ENCODE results near the gene CREB5. TPM values are rescaled to one million over a fixed set of nuclear protein-coding genes. Genes with fewer than 3 reads are reported as not detected.

CREB5 gene
- polyA plus RNA-seq, 6 donors from 2014 or later: 0.40 to 0.66 TPM; not detected in 4

- no peaks in the 10 kb centered on the region for H3K36me3 Mint-ChIP-seq
- DNase-seq: no peak
- no peaks in the 10 kb centered on the region for H3K9me3 Mint-ChIP-seq
- H3K27ac Mint-ChIP-seq: no peak overlapping the region
- no peak for ATAC-seq (ENCODE audit: low read depth in 2 of 2)
- H3K27me3 Mint-ChIP-seq: peaks cover 11 to 17% (median 14%) of the 10 kb centered on the region in 3 donors
- peaks cover 4 to 12% (median 6%) of the 10 kb centered on the region in 3 donors for H3K4me1 Mint-ChIP-seq
- no peak overlapping the region for H3K4me3 Mint-ChIP-seq
Observed at GRCh38 chr7:28478656-28479055, 66.3 kb downstream of the CREB5 start.

GRCh38 chr7:28479507-28479947, 67.2 kb downstream of the CREB5 start:
- Mint-ChIP-seq H3K4me3 (no peak overlapping the region), H3K36me3 (no peaks in the 10 kb centered on the region), H3K4me1 (peaks cover 4 to 12% (median 6%) of the 10 kb centered on the region in 3 donors), H3K9me3 (no peaks in the 10 kb centered on the region), H3K27ac (no peak overlapping the region), H3K27me3 (peaks cover 2 to 12% (median 7%) of the 10 kb centered on the region in 3 donors)
- no peak for ATAC-seq (ENCODE audit: low read depth in 2 of 2)
- no peak for DNase-seq

- Mint-ChIP-seq H3K4me3 (no peak overlapping the region), H3K36me3 (no peaks in the 10 kb centered on the region), H3K27me3 (peaks cover 0 to 11% (median 7%) of the 10 kb centered on the region in 3 donors), H3K4me1 (peaks cover 4 to 11% (median 6%) of the 10 kb centered on the region in 3 donors), H3K27ac (no peak overlapping the region), H3K9me3 (no peaks in the 10 kb centered on the region)
- ATAC-seq (ENCODE audit: low read depth in 2 of 2): no peak
- DNase-seq: no peak
Observed at GRCh38 chr7:28480595-28480994, 68.3 kb downstream of the CREB5 start.

- Mint-ChIP-seq H3K4me1 (peaks cover 4 to 11% (median 6%) of the 10 kb centered on the region in 3 donors), H3K4me3 (no peak overlapping the region), H3K9me3 (no peaks in the 10 kb centered on the region), H3K27ac (no peak overlapping the region), H3K27me3 (peaks cover 0 to 11% (median 7%) of the 10 kb centered on the region in 3 donors), H3K36me3 (no peaks in the 10 kb centered on the region)
- ATAC-seq (ENCODE audit: low read depth in 2 of 2) (no peak), DNase-seq (no peak)
Observed at GRCh38 chr7:28481091-28481926, 69.0 kb downstream of the CREB5 start.

- peak overlapping the region in 1 of 6 donors; percentile 39 for H3K27ac Mint-ChIP-seq
Observed at GRCh38 chr7:28483112-28483511, 70.8 kb downstream of the CREB5 start.

GRCh38 chr7:28483908-28484605, 71.7 kb downstream of the CREB5 start:
- Mint-ChIP-seq H3K9me3 (peaks cover 0 to 3% (median 0%) of the 10 kb centered on the region in 7 donors), H3K4me3 (no peak overlapping the region), H3K36me3 (no peaks in the 10 kb centered on the region), H3K4me1 (peaks cover 11 to 21% (median 18%) of the 10 kb centered on the region in 3 donors), H3K27ac (no peak overlapping the region), H3K27me3 (peaks cover 0 to 5% (median 0%) of the 10 kb centered on the region in 3 donors)
- ATAC-seq (ENCODE audit: low read depth in 2 of 2) (no peak), DNase-seq (no peak)

More at GRCh38 chr7:28483112-28483511, 70.8 kb downstream of the CREB5 start:
- Mint-ChIP-seq H3K4me1 (peaks cover 6 to 15% (median 9%) of the 10 kb centered on the region in 3 donors), H3K27me3 (peaks cover 0 to 5% (median 0%) of the 10 kb centered on the region in 3 donors), H3K9me3 (no peaks in the 10 kb centered on the region), H3K36me3 (no peaks in the 10 kb centered on the region), H3K4me3 (no peak overlapping the region)
- DNase-seq (no peak), ATAC-seq (ENCODE audit: low read depth in 2 of 2) (no peak)

GRCh38 chr7:28484606-28484935, 72.3 kb downstream of the CREB5 start:
- ATAC-seq (ENCODE audit: low read depth in 2 of 2): no peak
- H3K27ac Mint-ChIP-seq: no peak overlapping the region
- H3K27me3 Mint-ChIP-seq: peaks cover 0 to 5% (median 0%) of the 10 kb centered on the region in 3 donors
- no peak overlapping the region for H3K4me3 Mint-ChIP-seq
- H3K9me3 Mint-ChIP-seq: peaks cover 0 to 3% (median 0%) of the 10 kb centered on the region in 7 donors
- H3K4me1 Mint-ChIP-seq: peaks cover 11 to 21% (median 19%) of the 10 kb centered on the region in 3 donors
- no peak for DNase-seq
- H3K36me3 Mint-ChIP-seq: no peaks in the 10 kb centered on the region

- peak overlapping the region in 1 of 6 donors; percentile 40 for H3K27ac Mint-ChIP-seq
- no peak overlapping the region for H3K4me3 Mint-ChIP-seq
- H3K9me3 Mint-ChIP-seq: peaks cover 0 to 3% (median 0%) of the 10 kb centered on the region in 7 donors
- no peak for ATAC-seq (ENCODE audit: low read depth in 2 of 2)
- H3K36me3 Mint-ChIP-seq: no peaks in the 10 kb centered on the region
- H3K4me1 Mint-ChIP-seq: peaks cover 7 to 13% (median 10%) of the 10 kb centered on the region in 3 donors
- DNase-seq: no peak
- H3K27me3 Mint-ChIP-seq: peaks cover 6 to 11% (median 6%) of the 10 kb centered on the region in 3 donors
Observed at GRCh38 chr7:28487487-28487886, 75.2 kb downstream of the CREB5 start.

GRCh38 chr7:28488061-28488791, 75.9 kb downstream of the CREB5 start:
- ATAC-seq (ENCODE audit: low read depth in 2 of 2) (peak in 1 of 2 donors; percentile 30), DNase-seq (no peak)
- Mint-ChIP-seq H3K9me3 (peaks cover 0 to 3% (median 0%) of the 10 kb centered on the region in 7 donors), H3K27me3 (peaks cover 6 to 11% (median 6%) of the 10 kb centered on the region in 3 donors), H3K4me3 (no peak overlapping the region), H3K36me3 (no peaks in the 10 kb centered on the region), H3K4me1 (peaks cover 7 to 13% (median 10%) of the 10 kb centered on the region in 3 donors), H3K27ac (no peak overlapping the region)

- H3K36me3 Mint-ChIP-seq: no peaks in the 10 kb centered on the region
- DNase-seq: no peak
- H3K4me3 Mint-ChIP-seq: no peak overlapping the region
- no peak for ATAC-seq (ENCODE audit: low read depth in 2 of 2)
- H3K9me3 Mint-ChIP-seq: peaks cover 0 to 3% (median 0%) of the 10 kb centered on the region in 7 donors
- no peak overlapping the region for H3K27ac Mint-ChIP-seq
- peaks cover 7 to 13% (median 10%) of the 10 kb centered on the region in 3 donors for H3K4me1 Mint-ChIP-seq
- peaks cover 6 to 11% (median 6%) of the 10 kb centered on the region in 3 donors for H3K27me3 Mint-ChIP-seq
Observed at GRCh38 chr7:28490831-28491230, 78.5 kb downstream of the CREB5 start.

GRCh38 chr7:28493477-28493876, 81.2 kb downstream of the CREB5 start:
- H3K9me3 Mint-ChIP-seq: peaks cover 0 to 3% (median 0%) of the 10 kb centered on the region in 7 donors
- H3K4me1 Mint-ChIP-seq: peaks cover 2 to 6% (median 3%) of the 10 kb centered on the region in 3 donors
- no peak overlapping the region for H3K4me3 Mint-ChIP-seq
- H3K36me3 Mint-ChIP-seq: no peaks in the 10 kb centered on the region
- DNase-seq: no peak
- no peak for ATAC-seq (ENCODE audit: low read depth in 2 of 2)
- peaks cover 6 to 11% (median 6%) of the 10 kb centered on the region in 3 donors for H3K27me3 Mint-ChIP-seq
- no peak overlapping the region for H3K27ac Mint-ChIP-seq

GRCh38 chr7:28497009-28497408, 84.7 kb downstream of the CREB5 start:
- no peak overlapping the region for H3K4me3 Mint-ChIP-seq
- H3K27ac Mint-ChIP-seq: peak overlapping the region in 1 of 6 donors; percentile 23
- H3K4me1 Mint-ChIP-seq: no peaks in the 10 kb centered on the region
- ATAC-seq (ENCODE audit: low read depth in 2 of 2): no peak
- no peaks in the 10 kb centered on the region for H3K36me3 Mint-ChIP-seq
- H3K9me3 Mint-ChIP-seq: no peaks in the 10 kb centered on the region
- peaks cover 0 to 10% (median 0%) of the 10 kb centered on the region in 3 donors for H3K27me3 Mint-ChIP-seq
- no peak for DNase-seq

GRCh38 chr7:28498636-28499035, 86.3 kb downstream of the CREB5 start:
- no peak overlapping the region for H3K4me3 Mint-ChIP-seq
- ATAC-seq (ENCODE audit: low read depth in 2 of 2): no peak

More at GRCh38 chr7:28498636-28499035, 86.3 kb downstream of the CREB5 start:
- no peak overlapping the region for H3K27ac Mint-ChIP-seq
- no peaks in the 10 kb centered on the region for H3K36me3 Mint-ChIP-seq
- H3K27me3 Mint-ChIP-seq: peaks cover 0 to 10% (median 0%) of the 10 kb centered on the region in 3 donors
- DNase-seq: no peak
- H3K9me3 Mint-ChIP-seq: no peaks in the 10 kb centered on the region
- no peaks in the 10 kb centered on the region for H3K4me1 Mint-ChIP-seq

Data from naive B cell (primary cell).